GM21515 (cell line): ENCODE data around the gene MYO9A.

ENCODE experiments used
- ATAC-seq: cut with Tn5 transposase; IDR thresholded peaks from one replicate; pipeline ENCODE4 v1.9.1; 2021; ENCODE audit not compliant: unreplicated experiment

MYO9A gene

GRCh38 chr15:71811036-71811736 is 306.8 kb downstream of the MYO9A start:
- ATAC-seq, result no peak

GRCh38 chr15:71810256-71811035 is 307.5 kb downstream of the MYO9A start, which contains the start of gene NR2E3:
TSS of gene NR2E3 (plus strand) at chr15:71810554. CDS start at chr15:71810744, 190 bp downstream.
- ATAC-seq, result no peak

DNA sequence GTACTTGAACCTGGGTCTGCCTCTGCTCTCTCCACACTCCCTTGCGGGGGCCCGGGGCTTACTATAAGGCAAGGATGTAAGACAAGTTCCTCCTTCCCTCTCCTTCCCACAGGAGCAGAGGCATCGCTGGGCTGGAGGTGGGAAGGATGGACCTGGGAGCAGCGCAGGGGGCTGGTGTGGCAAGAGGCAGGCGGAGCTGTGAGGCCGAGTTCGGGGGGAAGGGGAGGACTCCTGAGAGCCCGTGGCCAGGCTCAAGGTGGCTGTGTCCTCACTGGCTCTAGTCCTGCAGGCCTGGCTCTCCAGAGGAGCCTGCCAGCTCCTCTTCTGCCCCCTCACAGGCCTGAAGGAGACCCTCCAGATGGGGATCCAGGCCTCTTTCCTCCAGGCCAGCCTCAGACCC is 308.6 kb downstream of the MYO9A start:
- ATAC-seq, result no peak

DNA sequence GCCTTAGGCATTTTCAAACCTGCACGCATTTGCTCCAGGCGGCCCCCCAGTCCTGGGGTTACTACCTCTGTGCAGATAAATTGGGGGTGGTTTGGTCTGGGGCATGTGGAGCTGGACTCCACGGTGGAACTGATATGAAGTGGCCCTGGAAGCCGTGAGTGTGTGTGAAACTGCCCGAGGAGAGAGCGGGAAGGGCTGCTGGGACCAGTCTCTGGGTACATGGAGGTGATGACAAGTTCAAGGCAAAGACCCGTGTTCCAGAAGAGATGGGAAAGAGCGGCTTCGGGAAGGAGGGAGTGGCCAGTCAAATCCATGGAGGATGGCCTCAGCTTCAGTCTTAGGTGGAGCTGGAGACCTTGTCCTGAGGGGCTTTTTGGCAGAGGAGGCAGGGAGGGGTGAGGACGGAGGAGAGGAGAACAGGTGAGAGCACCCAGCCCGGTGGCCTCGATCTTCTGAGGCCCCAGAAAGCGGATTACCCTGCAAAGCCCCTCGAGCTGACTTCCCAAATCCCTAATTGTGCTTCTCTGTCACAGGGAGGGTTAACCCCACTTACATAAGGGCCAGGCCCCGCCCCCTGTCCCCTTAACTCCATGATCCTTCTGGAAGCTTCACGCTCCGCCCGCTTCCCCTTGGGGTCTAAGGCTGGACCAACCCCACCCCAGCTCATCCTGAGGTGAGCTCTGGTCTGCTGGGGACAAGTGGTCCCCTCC is 309.5 kb downstream of the MYO9A start:
- no peak for ATAC-seq

DNA sequence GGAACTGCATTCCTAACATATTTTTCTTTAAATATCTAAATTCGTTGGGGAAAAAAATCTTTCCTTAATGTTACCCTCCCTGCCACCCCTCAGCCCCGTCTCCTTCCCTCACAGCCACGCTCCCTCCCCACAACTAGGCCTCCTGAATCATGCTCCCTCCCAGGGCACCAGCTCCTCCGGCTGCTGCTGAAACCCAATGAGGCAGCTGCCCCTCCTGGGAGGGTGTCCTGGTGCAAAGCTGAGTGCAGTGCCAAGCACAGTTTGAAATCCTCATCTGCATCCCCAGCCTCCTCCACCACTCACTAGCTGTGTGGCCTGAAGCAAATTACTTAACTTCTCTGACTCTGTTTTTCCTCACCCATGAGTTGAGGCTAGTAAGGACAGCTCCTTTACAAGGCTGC is 310.3 kb downstream of the MYO9A start:
- ATAC-seq, result no peak

GRCh38 chr15:71807125-71807629 is 310.8 kb downstream of the MYO9A start:
- ATAC-seq, result no peak

GRCh38 chr15:71806452-71806931 is 311.5 kb downstream of the MYO9A start:
- ATAC-seq, result no peak

- ATAC-seq, result no peak
Measured at GRCh38 chr15:71804695-71805470, 313.1 kb downstream of the MYO9A start.

DNA sequence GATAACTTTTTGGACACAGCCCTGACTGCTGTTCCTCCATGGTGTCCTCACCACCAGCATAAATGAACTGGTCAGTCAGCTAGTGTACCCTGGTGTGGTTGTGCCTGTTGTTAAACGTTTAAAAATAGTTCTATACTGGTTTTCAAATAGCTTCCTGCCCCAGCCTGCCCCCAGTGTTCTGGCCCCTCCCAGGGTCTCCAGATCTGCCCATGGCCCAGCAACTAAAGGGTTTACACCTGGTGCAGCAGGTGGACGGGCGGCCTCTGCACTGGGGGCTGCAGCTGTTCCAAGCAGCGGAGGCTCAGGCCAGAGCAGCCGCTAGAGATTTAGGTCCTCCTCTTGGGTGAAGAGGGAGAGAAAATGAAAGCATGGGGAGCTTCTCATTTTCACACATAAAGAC is 313.7 kb downstream of the MYO9A start:
- ATAC-seq, result no peak

DNA sequence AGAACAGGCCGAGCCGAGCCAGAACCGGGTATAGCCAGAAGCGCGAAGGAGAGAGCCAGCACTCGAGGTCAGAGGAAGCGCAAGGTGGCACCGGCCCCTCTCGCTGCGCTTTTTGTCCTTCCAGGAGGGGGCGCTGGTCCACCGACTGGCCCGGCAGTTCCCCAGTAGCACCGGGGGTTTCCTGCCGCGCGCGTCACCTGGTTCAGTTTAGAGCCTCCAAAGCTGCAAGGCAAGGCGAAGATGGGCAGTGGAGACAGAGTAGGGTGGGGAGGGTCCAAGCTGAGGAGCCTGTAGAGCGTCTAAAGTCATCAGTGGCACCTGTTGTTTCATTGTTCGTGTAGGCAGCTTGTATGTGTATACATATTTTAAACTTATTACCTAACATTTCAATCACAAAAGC is 315.2 kb downstream of the MYO9A start:
- ATAC-seq, result no peak

- no peak for ATAC-seq
Measured at GRCh38 chr15:71801935-71802655, 315.9 kb downstream of the MYO9A start.

GRCh38 chr15:71800835-71801745 is 316.9 kb downstream of the MYO9A start:
- no peak for ATAC-seq

DNA sequence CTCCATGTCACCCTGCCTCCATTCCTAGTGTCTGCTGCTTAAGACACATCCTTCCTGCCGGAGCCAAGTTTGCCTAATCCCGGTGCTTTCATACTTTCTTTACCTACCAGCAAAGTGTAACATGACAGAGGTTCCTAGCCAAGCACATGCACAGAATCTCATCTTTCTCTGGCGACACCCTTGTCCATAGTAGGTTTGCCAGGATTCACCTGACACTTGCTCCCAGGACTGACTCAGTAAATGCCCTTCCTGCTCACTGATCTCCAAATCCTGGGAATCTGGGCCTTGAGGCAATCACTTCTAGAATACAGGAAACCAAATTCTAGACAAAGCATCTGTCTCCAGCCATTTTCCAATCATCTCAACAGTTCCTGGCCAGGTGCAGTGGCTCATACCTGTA is 317.8 kb downstream of the MYO9A start:
- ATAC-seq, result no peak

GRCh38 chr15:71798641-71799040 is 319.3 kb downstream of the MYO9A start:
- ATAC-seq, result no peak

GRCh38 chr15:71792521-71792920 is 325.4 kb downstream of the MYO9A start:
- no peak for ATAC-seq

DNA sequence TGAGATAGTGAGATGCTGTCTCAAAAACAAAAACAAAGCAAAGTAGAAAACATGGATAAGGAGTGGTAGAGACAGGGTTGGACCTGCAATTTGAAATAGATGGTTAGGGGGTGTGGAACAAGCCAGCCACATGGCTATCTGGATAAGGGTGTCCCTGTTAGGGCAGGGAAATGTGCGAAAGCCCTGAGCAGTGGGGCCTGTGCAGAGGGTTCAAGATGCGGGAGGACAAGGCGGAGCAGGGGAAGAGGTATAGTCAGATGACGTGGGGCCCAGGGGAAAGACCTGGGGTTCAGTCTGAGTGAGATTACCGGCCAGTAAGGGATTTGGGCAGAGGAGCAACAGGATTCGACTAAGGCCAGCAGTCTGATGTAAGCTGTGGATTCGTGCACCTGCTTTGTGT is 326.0 kb downstream of the MYO9A start:
- ATAC-seq, result no peak

DNA sequence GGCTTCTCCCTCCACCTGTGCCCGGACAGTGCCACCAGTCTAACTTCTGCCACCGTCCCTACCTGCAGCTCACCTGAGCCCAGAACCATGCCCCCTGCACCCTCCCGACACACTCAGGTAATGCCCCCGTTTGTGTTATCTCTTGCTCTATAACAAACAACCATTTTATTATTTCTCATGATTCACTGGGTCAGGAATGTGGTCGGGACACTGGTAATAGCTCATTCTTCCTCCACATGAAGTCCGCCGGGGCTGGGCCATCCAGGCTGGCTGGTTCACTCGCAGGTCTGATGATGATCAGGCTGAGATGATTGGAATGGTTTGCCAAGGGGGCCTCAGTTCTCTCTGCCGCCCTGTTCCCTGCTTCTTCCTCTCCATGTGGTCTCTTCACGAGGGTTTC is 327.9 kb downstream of the MYO9A start:
- no peak for ATAC-seq

DNA sequence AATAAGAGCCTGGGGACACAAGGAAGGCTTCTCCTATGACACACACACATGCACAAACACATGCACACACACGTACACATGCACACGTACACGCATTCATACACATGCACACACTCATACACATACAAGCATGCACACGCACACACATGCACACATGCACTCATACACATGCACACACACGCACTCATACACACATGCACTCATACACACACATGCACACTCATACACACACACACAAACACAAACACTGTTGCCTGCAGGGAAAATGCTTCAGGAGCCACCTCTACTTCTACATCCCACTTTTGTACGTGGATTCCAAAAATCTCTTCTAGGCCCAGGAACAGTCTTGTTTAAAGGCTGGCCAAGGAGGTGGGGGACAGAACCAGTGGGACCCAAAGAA is 328.3 kb downstream of the MYO9A start:
- ATAC-seq, result no peak
